Measurements from ENCODE around the gene IGF1R. TPM values are rescaled to one million over a fixed set of nuclear protein-coding genes. Genes with fewer than 3 reads are reported as not detected.

IGF1R gene
- total and polyA plus RNA-seq, 2 experiments from 2014 or later: 10.8 to 42.9 TPM

DNA sequence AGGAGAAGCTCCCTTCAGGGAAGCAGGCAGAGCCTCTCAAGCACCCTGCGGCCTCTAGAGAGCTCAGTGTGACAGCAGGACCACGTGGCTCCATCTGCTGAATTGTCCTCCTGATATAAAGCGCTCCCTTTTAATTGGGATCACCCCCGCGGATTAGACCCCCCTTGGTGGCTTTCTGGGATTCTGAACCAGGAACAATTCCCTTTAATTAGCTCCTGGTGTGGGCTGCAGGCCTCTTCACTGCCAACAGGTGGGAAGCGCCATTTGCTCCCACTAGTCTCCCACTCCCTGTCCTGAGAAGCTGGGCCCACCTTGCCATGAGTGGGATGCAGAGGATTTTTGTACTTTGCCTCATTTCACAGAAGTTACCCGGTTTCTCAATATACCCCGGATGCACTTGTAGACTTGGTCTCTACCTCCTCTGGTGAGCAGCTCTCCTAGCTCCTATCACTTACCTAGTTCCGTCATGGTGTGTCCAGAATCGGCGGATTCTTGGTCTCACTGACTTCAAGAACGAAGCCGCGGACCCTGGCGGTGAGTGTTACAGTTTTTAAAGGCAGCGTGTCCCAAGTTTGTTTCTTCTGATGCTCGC is 358.7 kb downstream of the IGF1R start:
- no peak for DNase-seq (ENCODE audit: low spot score)
- H2AFZ ChIP-seq: no peak overlapping the region
- no peaks in the 10 kb centered on the region for H3K36me3 ChIP-seq (replicated peaks; ENCODE audit: insufficient read depth, low read depth)
- H3K27me3 ChIP-seq: no peaks in the 10 kb centered on the region
- no peaks in the 10 kb centered on the region for H3K79me2 ChIP-seq
- no peak overlapping the region for H3K4me2 ChIP-seq
- H4K20me1 ChIP-seq (ENCODE audit: insufficient read depth, poor library complexity, severe bottlenecking): no peaks in the 10 kb centered on the region
- H3K27ac ChIP-seq: no peak overlapping the region
- no peaks in the 10 kb centered on the region for H3K9me3 ChIP-seq (ENCODE audit: low read depth)
- no peaks in the 10 kb centered on the region for H3K9me2 ChIP-seq (replicated peaks; ENCODE audit: insufficient read depth)
- H3K4me3 ChIP-seq: no peak overlapping the region
- H3K4me1 ChIP-seq (ENCODE audit: insufficient read depth): peaks cover 7% of the 10 kb centered on the region
- 91% methylated on average over 17 of the region's 17 CpGs for WGBS (ENCODE audit: low lambda C conversion rate, missing lambda C conversion rate)
- TF ChIP-seq EZH2phosphoT487 (IDR thresholded peaks at IDR 0.05; ENCODE audit: low read depth, severe bottlenecking, unreplicated experiment) (no peak), EZH2 (IDR thresholded peaks at IDR 0.05; ENCODE audit: borderline replicate concordance) (no peak)
- TF ChIP-seq, protein P1, sequence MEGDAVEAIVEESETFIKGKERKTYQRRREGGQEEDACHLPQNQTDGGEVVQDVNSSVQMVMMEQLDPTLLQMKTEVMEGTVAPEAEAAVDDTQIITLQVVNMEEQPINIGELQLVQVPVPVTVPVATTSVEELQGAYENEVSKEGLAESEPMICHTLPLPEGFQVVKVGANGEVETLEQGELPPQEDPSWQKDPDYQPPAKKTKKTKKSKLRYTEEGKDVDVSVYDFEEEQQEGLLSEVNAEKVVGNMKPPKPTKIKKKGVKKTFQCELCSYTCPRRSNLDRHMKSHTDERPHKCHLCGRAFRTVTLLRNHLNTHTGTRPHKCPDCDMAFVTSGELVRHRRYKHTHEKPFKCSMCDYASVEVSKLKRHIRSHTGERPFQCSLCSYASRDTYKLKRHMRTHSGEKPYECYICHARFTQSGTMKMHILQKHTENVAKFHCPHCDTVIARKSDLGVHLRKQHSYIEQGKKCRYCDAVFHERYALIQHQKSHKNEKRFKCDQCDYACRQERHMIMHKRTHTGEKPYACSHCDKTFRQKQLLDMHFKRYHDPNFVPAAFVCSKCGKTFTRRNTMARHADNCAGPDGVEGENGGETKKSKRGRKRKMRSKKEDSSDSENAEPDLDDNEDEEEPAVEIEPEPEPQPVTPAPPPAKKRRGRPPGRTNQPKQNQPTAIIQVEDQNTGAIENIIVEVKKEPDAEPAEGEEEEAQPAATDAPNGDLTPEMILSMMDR (IDR thresholded peaks at IDR 0.05; ENCODE audit: poor library complexity): no peak

DNA sequence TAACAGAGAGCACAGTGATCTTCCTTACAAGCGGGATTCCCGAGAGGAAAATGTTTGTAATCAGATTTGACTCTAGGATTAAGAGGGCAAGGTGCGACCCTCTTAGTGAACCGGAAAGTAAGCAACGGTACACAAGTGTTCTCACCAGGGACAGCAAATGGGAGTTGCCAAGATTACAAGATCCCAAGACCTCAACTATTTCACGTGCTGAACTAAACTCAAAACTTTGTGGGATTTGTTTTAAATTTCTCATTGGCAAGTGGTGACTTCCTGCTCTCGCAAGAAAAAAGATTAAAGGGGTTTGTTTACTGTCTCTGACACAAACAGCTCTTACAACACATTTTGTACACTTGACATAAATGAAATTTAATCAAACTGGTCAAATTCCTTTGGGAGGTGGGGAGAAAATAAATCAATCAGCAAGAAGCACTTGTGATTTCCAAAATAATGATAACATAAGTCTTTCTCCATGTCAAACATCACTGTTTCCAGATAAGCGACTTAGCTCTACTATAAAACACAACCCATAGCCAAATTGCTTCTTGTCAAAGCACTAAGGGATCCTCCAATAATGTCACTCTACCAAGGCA is 361.5 kb downstream of the IGF1R start:
- no peaks in the 10 kb centered on the region for H4K20me1 ChIP-seq (ENCODE audit: insufficient read depth, poor library complexity, severe bottlenecking)
- peak overlapping the region; percentile 52 for H3K4me2 ChIP-seq
- DNase-seq (ENCODE audit: low spot score): no peak
- 23% methylated on average over 8 of the region's 8 CpGs for WGBS (ENCODE audit: low lambda C conversion rate, missing lambda C conversion rate)
- H3K4me1 ChIP-seq (ENCODE audit: insufficient read depth): peaks cover 10% of the 10 kb centered on the region
- H2AFZ ChIP-seq: no peak overlapping the region
- H3K4me3 ChIP-seq: no peak overlapping the region
- no peaks in the 10 kb centered on the region for H3K9me2 ChIP-seq (replicated peaks; ENCODE audit: insufficient read depth)
- TF ChIP-seq EZH2 (IDR thresholded peaks at IDR 0.05; ENCODE audit: borderline replicate concordance) (no peak), EZH2phosphoT487 (IDR thresholded peaks at IDR 0.05; ENCODE audit: low read depth, severe bottlenecking, unreplicated experiment) (no peak)
- TF ChIP-seq, protein P1 (IDR thresholded peaks at IDR 0.05; ENCODE audit: poor library complexity): no peak
- H3K79me2 ChIP-seq: no peaks in the 10 kb centered on the region
- H3K36me3 ChIP-seq (replicated peaks; ENCODE audit: insufficient read depth, low read depth): no peaks in the 10 kb centered on the region
- H3K9me3 ChIP-seq (ENCODE audit: low read depth): no peaks in the 10 kb centered on the region
- no peaks in the 10 kb centered on the region for H3K27me3 ChIP-seq
- H3K27ac ChIP-seq: no peak overlapping the region

DNA sequence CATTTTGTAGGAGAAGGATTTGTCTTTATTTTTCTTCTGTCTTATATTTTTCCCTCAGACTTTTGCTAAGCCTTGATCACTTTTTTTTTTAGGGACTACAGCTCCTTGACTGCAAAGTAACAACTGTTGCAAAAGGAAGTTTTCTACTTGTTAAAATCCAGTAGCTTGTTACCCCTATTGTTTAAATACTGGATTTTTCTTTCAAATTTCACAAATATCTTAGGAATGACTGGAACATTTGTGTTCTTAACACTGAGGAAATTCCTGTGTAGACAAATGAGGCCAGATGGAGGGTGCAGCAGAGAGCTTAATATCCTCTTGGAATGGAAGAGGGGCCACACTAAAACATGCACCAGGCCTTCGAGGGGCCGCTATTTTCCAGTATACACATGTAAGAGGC is 362.4 kb downstream of the IGF1R start:
- Histone ChIP-seq H3K4me1 (ENCODE audit: insufficient read depth) (peaks cover 18% of the 10 kb centered on the region), H3K4me3 (no peak overlapping the region), H2AFZ (no peak overlapping the region), H3K27me3 (peaks cover 4% of the 10 kb centered on the region), H3K9me3 (ENCODE audit: low read depth) (no peaks in the 10 kb centered on the region), H3K36me3 (replicated peaks; ENCODE audit: insufficient read depth, low read depth) (no peaks in the 10 kb centered on the region), H3K27ac (no peak overlapping the region), H4K20me1 (ENCODE audit: insufficient read depth, poor library complexity, severe bottlenecking) (no peaks in the 10 kb centered on the region), H3K4me2 (no peak overlapping the region), H3K79me2 (no peaks in the 10 kb centered on the region), H3K9me2 (replicated peaks; ENCODE audit: insufficient read depth) (no peaks in the 10 kb centered on the region)
- no peak for DNase-seq (ENCODE audit: low spot score)
- WGBS (ENCODE audit: low lambda C conversion rate, missing lambda C conversion rate): 74% methylated on average over 2 of the region's 2 CpGs
- TF ChIP-seq EZH2 (IDR thresholded peaks at IDR 0.05; ENCODE audit: borderline replicate concordance) (no peak), EZH2phosphoT487 (IDR thresholded peaks at IDR 0.05; ENCODE audit: low read depth, severe bottlenecking, unreplicated experiment) (no peak)
- TF ChIP-seq, protein P1 (IDR thresholded peaks at IDR 0.05; ENCODE audit: poor library complexity): no peak

Small RNA genes within 50 kb of the gene (microRNA-seq; reads per million reads assigned to microRNA genes)
- gene MIR4714: 1.3 reads per million

Small RNA genes within 50 kb of the gene (small RNA-seq; reads per million reads assigned to genes)
- gene MIR4714: not detected
